NCI-H446 treated with DMSO at 0.1 percent for 48 hours (cell line): ENCODE results near the gene RPRML.
"Not testable (repeated sequence)": the region's sequence is repeated elsewhere in the genome, so short reads cannot be mapped to it uniquely, and the experiment has no call there.

ENCODE experiments used
- DNase-seq: peaks from one replicate; lab custom pipeline; 2025; lab: John Stamatoyannopoulos, UW

RPRML gene

DNA sequence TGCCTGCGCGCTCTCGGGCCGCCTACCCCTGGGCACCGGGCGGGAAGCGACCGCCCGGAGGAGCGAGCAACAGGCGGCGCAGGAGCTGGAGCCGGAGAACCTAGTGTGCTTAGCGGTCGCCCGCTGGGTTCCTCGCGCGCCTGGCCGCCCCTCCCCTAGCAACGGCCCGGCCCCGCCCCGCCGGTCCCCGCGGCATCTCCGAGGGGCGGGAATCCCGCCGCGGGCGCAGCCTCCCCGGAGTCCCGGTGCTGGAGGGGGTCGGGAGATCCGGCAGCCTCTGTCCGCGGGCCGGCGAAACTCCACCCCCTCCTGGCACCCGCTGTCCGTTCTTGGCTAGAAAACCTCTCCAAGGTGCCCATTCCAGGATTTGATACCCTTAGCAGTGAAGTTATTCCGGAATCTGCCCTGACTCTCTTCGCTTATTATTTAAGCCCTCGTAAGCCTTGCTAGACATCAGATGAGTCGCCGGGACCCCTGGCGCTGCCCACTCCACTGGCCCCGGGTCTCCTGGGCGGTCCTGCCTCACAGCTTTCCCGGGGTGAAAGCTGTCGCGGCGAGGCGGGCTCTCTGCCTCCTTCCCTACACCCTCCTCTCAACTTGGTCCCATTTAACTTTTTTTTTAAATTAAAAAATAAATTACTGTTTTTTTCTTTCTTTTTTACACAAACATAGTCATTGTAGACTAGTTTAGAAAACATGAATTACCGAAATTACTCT lies at the start of gene RPRML:
TSS of gene RPRML (minus strand) at position 107 of the 717 bp plus-strand sequence. CDS start 246 bp downstream, outside the sequence.
- DNase-seq, result peak; percentile 64

DNA sequence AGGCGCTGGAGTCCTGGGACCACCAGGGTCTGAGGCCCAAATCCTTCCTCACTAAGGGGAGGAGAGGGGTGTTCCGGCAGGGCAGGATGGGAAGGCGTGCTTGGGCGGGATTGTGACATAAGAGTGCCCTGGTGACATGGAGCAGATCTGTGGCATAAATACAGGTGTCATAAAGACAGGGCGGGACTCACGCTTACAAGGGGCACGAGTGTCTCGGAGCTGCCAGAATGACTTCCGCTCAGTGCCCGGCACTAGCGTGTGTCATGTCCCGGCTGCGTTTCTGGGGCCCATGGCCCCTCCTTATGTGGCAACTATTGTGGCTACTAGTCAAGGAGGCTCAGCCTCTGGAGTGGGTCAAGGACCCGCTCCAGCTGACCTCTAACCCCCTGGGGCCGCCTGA lies 37.9 kb upstream of the RPRML start:
- DNase-seq, result not testable (repeated sequence)

DNA sequence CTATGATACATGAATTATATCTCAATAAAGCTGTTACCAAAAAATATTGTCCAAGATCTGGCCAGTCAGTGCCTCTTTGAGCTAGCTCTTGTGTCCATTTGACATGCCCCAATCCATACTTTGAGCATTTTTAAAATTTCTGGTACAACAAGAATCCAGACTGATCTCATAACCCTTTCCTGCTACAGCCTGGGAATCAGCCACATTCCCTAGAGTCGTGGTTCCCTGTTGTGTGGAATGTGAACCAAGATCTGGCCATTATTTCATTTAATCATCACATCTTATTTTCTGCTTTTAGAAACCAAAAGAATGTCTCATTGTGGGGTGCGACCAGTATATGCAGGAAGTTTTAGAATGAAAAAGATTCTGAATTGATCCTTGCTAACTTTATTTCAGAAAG lies 34.3 kb upstream of the RPRML start:
- DNase-seq, result no peak

DNA sequence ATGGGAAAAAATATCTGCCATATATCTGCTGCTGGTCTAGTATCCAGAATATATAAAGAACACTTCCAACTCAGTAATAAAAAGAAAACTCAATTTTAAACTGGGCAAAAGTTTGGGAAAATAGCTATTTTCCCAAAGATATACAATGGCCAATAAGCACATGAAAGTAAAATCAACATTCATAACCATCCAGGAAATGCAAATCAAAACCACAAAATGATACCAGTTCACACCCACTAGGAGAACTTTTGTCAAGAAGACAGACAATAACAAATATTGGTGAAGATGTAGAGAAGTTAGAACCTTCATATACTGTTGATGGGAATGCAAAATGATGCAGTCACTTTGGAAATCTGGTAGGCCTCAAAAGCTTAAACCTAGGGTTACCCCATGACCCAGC lies 33.4 kb upstream of the RPRML start:
- no peak for DNase-seq

DNA sequence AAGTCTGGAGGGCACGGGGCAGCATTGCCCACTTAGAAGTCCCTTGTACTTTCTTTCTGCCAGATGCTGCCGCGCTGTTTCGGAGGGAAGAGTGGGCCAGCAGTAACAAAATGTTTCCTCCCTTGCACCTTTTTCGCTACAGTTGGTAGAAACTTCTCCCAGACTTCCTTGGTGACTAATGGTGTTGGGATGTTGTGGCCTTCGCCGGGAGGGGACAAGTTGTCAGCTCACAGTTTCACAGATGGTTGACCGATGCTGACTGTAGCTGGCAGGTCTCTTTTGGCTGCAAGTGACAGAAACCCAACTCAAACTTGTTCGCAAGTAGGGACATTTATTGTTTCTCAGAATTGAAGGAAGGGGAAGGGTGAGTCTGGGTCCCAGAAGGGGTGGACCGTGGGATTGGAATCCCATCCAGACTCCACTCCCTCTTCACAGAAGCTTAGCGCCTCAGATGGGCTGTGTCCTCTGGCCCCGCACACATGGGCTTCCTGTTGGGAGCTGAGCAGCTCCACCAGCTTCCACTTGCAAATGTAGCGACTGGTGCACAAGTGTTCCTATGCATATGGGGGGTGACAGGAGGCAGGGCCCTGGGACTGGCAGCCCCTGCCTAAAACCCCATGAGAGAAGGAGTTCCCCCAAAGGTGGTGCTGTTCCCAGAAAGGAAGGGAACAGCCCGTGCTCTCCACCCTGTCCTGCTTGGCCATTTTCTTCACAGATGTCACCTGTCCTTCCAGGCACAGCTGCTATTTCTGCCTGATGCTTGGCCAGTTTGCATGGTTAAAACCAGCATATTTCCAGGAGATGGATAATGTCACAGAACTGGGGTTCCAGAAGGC lies 30.9 kb upstream of the RPRML start:
- DNase-seq, result no peak

DNA sequence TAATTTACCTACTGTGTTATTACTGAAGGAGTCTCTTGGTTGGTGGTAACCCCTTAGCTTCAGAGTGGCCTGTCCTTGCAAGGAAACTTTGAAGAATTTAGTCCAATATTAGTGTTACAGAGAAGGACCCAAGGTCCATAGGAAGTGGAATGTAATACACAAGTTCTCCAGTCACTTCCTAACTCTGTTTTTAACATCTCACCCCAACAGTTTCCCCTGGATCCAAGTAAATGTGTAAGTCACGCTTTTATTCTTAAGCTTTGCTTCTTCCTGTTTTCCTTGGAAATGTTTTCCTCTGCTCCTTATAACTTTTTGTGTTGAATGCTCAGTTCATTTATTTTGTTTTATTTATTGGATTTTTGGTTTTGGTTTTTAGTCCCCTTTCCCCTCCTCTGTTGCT lies 25.9 kb upstream of the RPRML start:
- no peak for DNase-seq

DNA sequence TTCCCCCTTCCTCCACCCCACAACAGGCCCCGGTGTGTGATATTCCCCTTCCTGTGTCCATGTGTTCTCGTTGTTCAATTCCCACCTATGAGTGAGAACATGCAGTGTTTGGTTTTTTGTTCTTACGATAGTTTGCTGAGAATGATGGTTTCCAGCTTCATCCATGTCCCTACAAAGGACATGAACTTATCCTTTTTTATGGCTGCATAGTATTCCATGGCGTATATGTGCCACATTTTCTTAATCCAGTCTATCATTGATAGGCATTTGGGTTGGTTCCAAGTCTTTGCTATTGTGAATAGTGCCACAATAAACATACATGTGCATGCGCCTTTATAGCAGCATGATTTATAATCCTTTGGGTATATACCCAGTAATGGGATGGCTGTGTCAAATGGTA lies 24.8 kb upstream of the RPRML start:
- not testable (repeated sequence) for DNase-seq

DNA sequence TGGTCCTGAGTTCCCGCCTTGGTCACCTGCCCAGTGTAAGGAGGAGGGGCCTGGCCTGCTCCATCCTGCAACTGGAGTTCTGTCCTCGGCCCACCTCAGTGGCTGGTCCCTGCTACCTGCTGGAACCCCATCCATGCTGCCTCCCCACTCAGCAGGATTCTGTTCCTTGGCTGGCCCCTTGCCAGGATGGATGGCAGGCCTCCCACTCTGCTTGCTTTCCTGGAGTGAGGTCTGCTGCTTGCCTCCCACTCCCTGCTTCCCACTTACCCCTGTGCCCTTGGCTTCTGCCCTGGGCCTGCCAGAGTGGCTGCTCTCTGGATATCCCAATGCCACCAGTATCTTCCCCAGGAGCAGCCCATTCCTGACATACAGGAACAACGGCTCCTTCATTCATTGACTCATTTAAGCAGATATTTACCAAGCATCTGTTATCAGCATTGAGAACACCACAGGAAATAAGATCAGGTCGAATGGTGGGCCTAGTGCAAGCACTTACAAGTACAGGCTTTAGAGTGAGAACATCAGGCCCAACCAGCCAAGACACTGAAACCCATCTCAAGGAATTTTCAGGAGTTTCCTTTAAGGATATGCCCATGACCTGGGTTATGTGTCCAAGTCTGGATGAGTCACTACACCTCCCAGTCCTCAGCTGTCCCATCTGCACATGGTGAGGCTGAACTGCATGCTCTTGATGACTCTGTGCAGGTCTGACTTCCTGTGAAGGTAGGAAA lies 17.0 kb upstream of the RPRML start:
- DNase-seq, result peak; percentile 13

DNA sequence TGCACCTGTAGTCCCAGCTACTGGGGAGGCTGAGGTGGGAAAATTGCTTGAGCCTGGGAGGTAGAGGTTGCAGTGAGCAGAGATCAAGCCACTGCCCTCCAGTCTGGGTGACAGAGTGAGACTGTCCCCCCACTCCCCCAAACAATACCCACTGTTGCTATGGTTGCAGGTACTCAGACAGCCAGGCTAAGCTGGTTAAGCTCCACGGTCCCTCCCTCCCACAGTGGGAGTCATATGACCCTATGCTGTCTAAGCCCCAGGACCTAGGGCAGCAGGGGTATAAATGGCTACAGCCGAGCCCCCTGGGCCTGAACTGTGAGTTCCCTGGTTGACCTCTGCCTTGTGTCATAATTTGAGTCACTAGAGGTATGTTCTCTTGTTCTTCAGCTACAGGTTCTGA lies 15.9 kb upstream of the RPRML start:
- DNase-seq, result no peak

DNA sequence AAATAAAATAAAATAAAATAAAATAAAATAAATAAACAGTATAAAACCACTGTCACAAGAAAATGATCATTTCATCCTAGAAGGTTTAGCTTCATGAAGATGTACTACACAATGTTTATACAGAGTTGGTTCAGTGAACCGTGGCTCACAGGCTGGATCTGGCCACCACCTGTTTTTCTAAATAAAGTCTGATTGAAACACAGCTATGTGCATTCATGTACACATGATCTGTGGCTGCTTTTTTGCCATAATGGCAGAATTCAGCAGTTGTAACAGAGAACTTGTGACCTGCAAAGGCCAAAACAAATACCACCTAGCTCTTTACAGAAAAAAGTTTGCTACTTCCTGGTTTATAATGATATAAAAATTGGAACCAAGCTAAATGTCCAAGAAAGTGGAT lies 12.6 kb upstream of the RPRML start:
- DNase-seq, result no peak

DNA sequence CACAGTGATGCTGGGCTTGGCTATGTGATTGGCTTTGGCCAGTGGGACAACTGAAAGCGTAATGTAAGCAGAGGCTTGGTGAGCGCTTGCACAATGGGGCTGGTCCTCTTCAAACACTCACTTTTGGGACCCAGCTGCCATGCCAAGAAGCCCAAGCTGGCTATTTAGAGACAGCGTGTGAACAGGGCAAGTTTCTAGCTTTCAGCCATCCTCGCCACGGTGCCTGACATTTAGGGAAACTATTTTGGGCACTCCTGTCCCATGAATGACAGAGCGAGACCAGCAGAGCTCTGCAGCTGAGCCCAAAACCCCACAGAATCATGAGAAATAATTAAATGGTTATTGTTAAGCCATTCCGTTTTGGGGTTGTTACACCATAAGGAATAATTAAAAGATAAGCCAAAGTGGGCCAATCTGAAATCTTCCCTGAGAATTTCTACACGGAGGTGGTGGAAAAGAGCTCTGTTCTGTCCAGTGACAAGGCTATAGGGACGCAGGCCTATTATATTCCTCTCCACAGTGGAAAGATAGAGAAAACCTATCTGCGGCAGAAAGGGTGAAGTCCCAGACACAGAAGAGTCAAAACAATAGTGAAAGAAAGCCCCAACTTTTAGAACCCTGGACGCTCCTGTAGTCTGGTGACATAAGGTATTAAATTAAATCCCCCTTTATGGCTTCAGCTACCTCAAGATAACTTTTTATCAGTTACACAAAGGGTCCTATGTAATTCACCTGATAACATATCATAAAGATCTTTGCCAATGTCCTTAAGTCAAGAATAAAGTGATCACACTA lies 10.8 kb upstream of the RPRML start:
- DNase-seq, result no peak

DNA sequence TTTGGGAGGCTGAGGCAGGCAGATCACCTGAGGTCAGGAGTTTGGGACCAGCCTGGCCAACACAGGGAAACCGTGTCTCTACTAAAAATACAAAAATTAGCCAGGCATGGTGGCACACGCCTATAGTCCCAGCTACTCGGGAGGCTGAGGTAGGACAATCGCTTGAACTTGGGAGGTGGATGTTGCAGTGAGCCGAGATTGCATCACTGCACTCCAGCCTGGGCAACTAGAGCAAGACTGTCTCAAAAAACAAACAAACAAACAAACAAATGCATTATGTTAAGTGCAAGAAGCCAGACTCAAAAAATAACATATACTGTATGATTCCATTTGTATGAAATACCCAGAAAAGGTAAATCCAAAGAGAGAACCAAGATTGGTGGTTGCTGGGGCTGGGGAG lies 8.9 kb upstream of the RPRML start:
- not testable (repeated sequence) for DNase-seq

DNA sequence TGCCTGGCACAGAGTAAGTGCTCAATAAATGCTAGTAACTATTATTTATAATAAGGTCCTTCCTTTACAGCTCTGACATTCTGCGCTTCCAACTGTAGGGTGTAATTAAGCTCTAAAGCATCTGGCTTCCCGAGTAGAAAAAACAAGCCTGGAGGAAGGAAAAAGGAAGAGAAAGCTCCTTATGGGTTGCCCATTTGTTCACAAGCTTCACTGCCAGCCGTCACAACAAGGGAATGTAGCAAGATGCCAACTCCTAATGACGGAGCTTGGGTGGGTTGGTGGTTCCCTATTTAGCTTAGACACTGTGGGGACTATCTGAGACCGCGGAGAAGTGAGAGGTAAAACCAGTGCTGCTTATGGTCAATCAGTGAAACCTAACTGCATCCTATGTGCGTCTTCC lies 7.3 kb upstream of the RPRML start:
- peak; percentile 86 for DNase-seq

DNA sequence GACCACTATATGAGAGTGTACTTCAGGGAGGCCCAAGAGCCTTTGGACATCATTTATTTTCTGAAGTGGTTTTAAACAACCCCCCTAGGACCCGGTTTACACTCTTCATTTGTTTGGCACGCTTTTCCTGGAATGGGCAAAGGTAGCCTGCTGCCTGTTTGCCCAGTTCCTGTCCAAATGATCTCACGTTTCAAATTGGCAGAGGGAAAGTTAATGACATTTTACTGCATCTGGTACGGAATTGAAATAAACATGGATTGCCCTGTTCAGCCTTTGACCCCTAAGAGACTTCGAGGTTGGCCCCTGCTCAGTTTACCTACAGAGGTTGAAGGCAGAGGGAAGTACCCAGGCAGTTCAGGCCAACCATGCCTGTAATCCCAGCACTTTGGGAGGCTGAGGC lies 5.8 kb upstream of the RPRML start:
- peak; percentile 85 for DNase-seq

DNA sequence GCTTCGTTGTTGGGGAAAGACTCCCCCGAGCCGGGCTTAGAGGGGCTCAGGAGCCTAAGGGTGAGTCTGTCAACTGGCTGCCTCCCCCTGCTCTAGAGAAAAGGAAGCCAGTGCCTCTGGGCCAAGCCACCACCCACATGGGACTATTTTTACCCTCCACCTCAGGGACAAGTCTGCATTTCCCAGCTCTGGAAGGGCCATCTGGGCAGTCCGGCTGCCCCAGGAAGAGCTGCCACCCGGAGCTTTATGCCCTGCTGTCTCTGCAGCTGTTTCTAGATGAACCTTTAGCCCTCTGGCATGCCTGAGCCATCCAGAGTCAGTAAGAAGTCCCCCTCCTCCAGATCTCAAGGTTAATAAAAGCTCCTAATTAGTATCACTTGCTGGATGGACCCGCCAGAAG lies 5.3 kb upstream of the RPRML start:
- DNase-seq, result peak; percentile 89

DNA sequence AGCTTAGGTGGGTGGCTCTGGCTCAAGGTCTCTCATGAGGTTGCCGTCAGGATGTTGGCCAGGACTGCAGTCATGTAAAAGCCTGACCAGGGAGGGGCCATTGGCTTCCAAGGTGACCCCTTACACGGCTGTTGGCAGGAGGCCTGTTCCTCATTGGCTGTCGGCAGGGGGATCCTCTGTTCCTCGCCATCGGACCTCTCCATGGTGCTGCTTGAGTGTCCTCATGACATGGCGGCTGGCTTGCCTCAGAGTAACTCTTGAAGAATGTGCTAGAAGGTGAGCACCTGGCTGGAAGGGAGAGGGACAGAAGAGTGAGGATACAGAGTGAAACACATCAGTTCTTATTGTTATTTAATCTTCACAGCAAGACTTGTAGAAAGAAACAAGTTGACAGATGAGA lies 4.7 kb upstream of the RPRML start:
- DNase-seq, result no peak

DNA sequence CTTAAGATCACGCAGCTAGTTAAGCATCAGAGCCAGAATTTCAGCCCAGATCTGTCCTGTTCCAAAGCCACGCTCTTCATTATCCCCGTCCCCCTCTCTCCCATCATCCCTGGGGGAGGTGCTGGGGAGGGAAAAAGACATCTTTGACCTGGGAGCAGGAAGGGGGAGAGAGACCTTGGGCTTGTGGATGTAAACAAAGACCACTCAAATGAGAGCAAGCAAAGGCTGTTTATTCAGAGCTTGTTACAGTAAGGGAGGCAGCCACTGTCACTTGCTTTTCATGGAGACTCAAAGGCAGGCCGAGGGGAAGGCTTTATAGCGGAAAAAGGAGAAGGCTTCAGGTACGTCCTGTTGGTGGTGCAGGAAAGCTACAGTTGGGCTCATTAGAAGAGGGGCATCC lies 3.5 kb upstream of the RPRML start:
- DNase-seq, result no peak

DNA sequence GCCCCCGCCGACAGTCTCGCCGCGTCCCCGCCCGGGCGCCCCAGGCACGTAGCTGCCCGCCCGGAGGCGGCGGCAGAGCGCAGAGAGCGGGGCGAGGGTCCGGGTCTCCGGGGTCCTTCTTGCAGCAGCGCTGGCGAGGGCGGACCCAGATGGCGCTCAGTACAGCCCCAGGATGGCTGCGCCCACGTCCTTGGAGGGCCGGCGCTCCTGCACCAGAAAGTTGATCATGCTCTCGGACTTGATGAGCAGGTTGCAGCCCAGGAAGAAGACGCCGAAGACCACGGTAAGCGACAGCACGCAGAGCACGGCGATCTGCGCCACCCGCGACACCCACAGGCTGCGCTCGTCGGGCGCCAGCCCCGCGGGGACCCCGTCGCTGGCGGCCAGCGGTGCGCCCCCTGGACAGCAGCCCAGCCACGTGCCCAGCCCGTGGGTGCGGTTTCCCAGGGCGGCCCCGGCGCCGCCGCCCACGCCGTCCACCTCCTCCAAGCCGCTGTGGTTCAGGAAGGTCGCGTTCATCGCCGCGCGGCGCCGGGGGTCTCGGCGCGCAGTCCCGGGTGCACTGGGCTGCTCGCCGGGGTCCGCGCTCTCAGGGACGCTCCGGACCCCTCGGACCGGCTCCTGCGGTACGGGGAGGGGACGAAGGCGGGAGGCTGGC lies 435 bp downstream of the RPRML start:
- no peak for DNase-seq

DNA sequence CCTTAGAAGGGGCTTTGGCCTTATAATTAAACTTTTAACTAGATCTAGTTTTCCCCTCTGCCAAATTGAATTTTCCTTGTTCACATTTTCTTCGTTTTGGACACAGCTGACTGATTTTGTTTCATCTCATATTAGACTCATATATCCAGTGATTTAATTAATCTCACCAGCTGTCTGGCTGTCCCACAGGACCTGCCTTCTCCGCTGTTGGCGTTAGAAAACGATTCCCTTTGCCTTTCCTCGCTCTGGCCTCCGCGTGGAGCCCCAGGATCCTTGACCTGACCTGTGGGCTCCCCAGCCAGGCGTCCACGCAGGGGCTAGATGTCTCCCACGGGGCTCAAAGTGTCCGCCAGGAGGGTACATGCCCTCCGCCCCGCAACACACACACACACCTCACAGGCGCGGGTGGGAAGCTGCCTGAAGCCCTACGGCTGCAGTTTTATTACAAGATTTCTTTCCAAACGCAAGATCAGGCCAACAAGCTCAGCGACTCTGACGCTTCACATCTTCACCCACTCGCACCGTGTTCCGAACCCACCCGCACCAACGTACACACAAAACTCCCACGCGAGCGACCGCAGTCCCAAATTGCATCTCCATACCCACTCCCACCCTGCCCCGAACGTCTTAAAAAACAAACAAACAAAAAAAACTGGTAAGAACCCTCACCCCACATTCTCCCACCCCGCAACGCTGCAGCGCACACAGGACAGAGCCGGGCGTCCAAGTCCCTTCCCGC lies 1.1 kb downstream of the RPRML start:
- DNase-seq, result peak; percentile 42

DNA sequence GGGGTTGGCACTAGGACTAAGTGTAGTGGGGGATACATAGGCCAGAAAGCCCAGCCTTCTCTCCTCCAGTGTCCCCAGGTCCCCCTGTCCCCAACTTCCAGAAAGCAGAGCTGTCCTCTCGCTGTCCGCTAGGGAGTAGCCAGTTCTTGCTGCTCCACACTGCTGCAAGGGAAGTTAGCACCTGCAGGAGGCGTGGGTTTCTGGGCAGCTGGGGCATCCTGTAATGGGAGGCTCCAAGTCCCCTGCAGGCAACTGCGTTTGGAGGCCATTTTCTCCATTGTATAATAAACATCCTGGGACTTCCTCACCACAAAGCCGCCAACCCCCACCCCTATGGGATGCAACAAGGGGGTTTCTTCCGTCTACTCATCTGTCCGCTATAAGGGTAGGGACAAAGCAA lies 1.7 kb downstream of the RPRML start:
- peak; percentile 42 for DNase-seq
